Nephron (organoid): ENCODE results near the gene MT1H.
"Not testable (repeated sequence)": the region's sequence is repeated elsewhere in the genome, so short reads cannot be mapped to it uniquely, and the experiment has no call there.

Source experiments
- H3K27ac Mint-ChIP-seq, 3 experiments: 2 replicates each; pipeline ENCODE4 v1.8.0; 2020; ENCODE audit warnings: mixed read lengths in 3 of 3, mild to moderate bottlenecking in 2 of 3, moderate library complexity in 1 of 3
- H3K27me3 Mint-ChIP-seq: 2 replicates; pipeline ENCODE4 v1.8.0; 2021; ENCODE audit warnings: low read depth, mild to moderate bottlenecking, moderate library complexity, mixed read lengths
- H3K36me3 Mint-ChIP-seq: 2 replicates; pipeline ENCODE4 v1.8.0; 2020; ENCODE audit warnings: low read depth, mixed read lengths
- H3K4me1 Mint-ChIP-seq: 2 replicates; pipeline ENCODE4 v1.8.0; 2020; ENCODE audit warnings: mixed read lengths
- H3K4me3 Mint-ChIP-seq, 3 experiments: 2 replicates each; pipeline ENCODE4 v1.8.0; 2020; ENCODE audit warnings: mild to moderate bottlenecking in 3 of 3, mixed read lengths in 3 of 3, moderate library complexity in 2 of 3
- H3K9me3 Mint-ChIP-seq: 2 replicates; pipeline ENCODE4 v1.8.0; 2020; ENCODE audit warnings: mixed read lengths
- TF ChIP-seq, protein P1 (sequence below), 3 experiments: fragments of 200-600 bp; sonication (generic); IDR thresholded peaks; one replicate each; pipeline ENCODE4 v1.5.0; 2021; ENCODE audit warnings: antibody characterized with exemption in 3 of 3; ENCODE audit not compliant: unreplicated experiment in 3 of 3

Gene MT1H

GRCh38 chr16:56657555-56658326 lies 11.9 kb upstream of the MT1H start, which contains the start of gene MT1F:
Gene MT1F, plus strand, starts transcription at chr16:56657959. Its CDS starts 100 bp downstream, at chr16:56658059.
- peaks cover 12% of the 10 kb centered on the region for H3K36me3 Mint-ChIP-seq
- peaks cover 9% of the 10 kb centered on the region for H3K4me1 Mint-ChIP-seq
- H3K27ac Mint-ChIP-seq = peak within 1 kb of the TSS in 2 of 3 experiments; percentile 28 to 79
- H3K27me3 Mint-ChIP-seq = peaks cover 99% of the 10 kb centered on the region
- TF ChIP-seq, protein P1, sequence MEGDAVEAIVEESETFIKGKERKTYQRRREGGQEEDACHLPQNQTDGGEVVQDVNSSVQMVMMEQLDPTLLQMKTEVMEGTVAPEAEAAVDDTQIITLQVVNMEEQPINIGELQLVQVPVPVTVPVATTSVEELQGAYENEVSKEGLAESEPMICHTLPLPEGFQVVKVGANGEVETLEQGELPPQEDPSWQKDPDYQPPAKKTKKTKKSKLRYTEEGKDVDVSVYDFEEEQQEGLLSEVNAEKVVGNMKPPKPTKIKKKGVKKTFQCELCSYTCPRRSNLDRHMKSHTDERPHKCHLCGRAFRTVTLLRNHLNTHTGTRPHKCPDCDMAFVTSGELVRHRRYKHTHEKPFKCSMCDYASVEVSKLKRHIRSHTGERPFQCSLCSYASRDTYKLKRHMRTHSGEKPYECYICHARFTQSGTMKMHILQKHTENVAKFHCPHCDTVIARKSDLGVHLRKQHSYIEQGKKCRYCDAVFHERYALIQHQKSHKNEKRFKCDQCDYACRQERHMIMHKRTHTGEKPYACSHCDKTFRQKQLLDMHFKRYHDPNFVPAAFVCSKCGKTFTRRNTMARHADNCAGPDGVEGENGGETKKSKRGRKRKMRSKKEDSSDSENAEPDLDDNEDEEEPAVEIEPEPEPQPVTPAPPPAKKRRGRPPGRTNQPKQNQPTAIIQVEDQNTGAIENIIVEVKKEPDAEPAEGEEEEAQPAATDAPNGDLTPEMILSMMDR (IDR thresholded peaks at IDR 0.05; ENCODE audit: unreplicated experiment in 3 of 3) = no peak
- no peaks in the 10 kb centered on the region for H3K9me3 Mint-ChIP-seq
- H3K4me3 Mint-ChIP-seq = peak within 1 kb of the TSS; percentile 87 to 92 (median 89)

DNA sequence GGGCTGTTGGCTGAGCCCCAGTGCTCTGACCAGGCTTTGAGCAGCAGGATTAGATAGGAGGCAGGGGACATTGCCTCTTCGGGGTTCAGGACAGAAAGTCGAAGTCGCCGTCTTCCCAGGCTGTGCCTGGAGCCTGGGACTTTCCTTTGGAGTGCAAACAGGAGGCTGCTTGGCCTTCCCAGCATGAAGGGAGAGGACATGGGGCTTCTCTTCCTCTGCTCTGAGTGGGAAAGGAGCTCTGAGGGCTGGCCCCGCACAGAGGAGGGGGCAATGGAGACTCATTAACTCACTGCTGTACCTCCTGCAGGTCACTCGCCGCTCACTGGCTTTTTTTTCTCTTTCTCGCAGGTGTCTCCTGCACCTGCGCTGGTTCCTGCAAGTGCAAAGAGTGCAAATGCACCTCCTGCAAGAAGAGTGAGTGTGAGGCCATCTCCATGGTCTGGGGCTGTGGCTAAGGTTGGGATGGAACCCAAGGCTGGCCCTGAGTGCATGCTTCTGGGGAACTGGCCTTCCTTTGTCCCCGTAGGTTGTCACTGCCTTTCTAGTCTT lies 11.2 kb upstream of the MT1H start:
- peak overlapping the region; percentile 87 to 92 (median 89) for H3K4me3 Mint-ChIP-seq
- peaks cover 12% of the 10 kb centered on the region for H3K36me3 Mint-ChIP-seq
- TF ChIP-seq, protein P1 (IDR thresholded peaks at IDR 0.05; ENCODE audit: unreplicated experiment in 3 of 3) = no peak
- peak overlapping the region in 2 of 3 experiments; percentile 28 to 79 for H3K27ac Mint-ChIP-seq
- no peaks in the 10 kb centered on the region for H3K9me3 Mint-ChIP-seq
- H3K27me3 Mint-ChIP-seq = peaks cover 99% of the 10 kb centered on the region
- peaks cover 13% of the 10 kb centered on the region for H3K4me1 Mint-ChIP-seq

DNA sequence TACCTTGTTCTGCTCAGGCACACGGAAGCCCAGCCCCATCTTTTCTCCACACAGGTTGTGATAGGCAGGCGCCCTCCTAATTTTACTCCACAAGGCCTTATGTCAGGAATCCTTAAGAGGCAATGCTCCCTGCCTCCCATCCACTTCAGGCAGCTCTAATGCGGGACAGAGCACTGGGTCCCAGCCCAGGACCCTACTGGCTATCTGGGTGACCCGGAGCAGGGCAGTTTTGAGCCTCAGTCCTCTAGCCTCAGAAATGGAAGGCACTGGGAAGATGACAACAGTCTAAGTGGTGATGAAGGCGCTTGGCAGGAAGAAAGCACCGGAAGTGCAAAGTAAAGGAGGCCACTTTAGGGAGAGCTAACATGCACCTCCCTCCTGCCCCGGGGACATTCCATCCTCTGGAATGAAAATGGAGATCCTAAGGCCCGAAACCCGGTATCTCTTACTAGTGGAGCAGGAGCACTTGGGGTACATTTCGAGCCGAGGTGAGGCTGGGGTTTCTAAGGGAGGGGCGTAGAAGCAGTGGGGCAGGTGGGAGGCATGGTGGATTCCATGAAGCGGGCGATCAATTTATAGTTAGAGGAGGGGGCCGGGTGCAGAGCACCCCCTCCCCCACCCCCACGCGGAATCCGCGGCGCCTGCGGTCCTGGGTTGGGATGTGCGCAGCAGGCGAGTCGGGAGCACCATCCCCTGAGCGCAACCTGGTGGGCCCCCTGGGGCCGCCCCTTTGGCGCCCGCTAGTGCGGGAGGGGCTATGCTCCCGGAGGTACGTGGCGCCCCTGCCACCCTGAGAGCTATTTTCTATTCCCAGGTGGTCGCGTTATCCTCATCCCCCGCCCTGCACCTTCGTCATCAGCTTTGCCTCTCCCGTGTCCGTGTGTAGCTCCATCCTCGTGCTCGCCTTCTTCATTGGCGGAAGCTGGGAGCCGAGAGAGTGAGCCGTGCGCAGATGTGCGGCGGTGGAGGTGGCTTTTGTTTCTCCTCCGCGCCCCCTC lies 7.0 kb upstream of the MT1H start:
- TF ChIP-seq, protein P1 (IDR thresholded peaks at IDR 0.05; ENCODE audit: unreplicated experiment in 3 of 3) = no peak
- peaks cover 15% of the 10 kb centered on the region for H3K4me1 Mint-ChIP-seq
- H3K36me3 Mint-ChIP-seq = peaks cover 12% of the 10 kb centered on the region
- H3K27ac Mint-ChIP-seq = no peak overlapping the region
- no peaks in the 10 kb centered on the region for H3K9me3 Mint-ChIP-seq
- peak overlapping the region; percentile 59 to 70 (median 67) for H3K4me3 Mint-ChIP-seq
- H3K27me3 Mint-ChIP-seq = peaks cover 100% of the 10 kb centered on the region

DNA sequence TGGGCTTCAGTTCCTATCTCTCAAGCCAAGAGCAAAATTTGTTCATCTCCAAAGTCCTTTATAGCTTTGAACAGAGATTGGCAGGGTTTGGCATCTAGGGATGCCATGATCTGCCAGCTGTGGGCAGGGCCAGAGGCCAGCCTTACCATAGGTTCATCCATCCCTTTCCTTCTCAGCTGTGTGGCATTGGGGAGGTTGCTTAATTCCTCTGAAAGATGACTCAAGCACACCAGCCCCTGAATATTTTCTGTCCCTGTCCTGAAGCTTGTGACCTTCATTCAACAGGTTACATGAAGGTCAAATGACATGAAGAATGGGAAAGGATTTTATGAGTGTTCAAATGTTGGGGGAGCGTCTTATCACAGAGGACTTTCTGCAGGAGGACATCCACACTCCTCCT lies 5.1 kb upstream of the MT1H start:
- Mint-ChIP-seq H3K4me3 (peak overlapping the region in 1 of 3 experiments; percentile 50), H3K27ac (no peak overlapping the region), H3K9me3 (no peaks in the 10 kb centered on the region), H3K36me3 (peaks cover 11% of the 10 kb centered on the region), H3K4me1 (peaks cover 18% of the 10 kb centered on the region), H3K27me3 (peaks cover 100% of the 10 kb centered on the region)
- TF ChIP-seq, protein P1 (IDR thresholded peaks at IDR 0.05; ENCODE audit: unreplicated experiment in 3 of 3) = no peak

DNA sequence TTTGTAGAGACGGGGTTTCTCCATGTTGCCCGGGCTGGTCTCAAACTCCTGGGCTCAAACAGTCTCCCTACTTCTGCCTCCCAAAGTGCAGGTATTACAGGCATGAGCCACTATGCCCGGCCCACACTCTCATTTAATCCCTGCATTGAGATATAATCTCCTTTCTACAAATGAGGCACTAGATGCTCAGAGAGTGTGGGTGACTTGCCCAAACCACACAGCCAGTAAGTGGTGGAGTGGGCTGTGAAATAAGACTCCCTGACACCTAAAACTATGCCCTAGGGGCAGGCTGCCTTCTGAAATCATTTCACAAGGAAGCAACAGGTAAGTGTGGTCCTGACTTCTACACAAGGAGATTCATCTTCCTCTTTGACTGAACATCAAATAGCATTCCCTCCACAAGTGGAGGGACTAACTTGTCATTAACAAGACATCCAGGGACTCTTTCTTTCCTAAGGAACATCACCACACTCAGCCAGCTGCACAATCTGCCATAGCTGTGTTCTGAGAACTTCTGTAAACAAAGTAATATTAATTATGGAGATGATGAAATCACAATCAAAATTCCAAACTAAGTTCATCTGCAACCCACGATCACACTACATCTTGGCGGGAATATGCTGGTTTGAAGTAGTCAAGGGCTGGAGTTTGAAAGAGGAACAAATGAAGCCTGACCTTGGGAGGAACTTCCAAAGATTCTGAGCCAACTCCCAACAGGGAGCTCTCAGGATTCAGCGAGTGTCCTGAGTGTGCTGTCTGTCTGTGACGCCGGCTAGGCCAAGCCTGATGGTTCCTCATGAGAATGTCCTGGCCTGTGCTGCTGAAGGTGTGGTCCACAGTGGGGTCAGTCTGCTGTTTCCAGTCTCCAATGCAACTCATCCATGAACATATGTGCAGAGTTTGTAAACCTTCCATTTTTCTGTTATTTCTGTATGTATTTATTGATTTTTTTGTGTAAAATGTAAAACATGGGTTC lies 4.0 kb upstream of the MT1H start:
- not testable (repeated sequence) for H3K36me3 Mint-ChIP-seq, H3K9me3 Mint-ChIP-seq
- H3K4me3 Mint-ChIP-seq = peak overlapping the region in 2 of 3 experiments; percentile 29 to 75
- peaks cover 100% of the 10 kb centered on the region for H3K27me3 Mint-ChIP-seq
- peaks cover 18% of the 10 kb centered on the region for H3K4me1 Mint-ChIP-seq
- peak overlapping the region in 1 of 3 experiments; percentile 11 for H3K27ac Mint-ChIP-seq
